ENCODE results near the gene WAPL.

DNA sequence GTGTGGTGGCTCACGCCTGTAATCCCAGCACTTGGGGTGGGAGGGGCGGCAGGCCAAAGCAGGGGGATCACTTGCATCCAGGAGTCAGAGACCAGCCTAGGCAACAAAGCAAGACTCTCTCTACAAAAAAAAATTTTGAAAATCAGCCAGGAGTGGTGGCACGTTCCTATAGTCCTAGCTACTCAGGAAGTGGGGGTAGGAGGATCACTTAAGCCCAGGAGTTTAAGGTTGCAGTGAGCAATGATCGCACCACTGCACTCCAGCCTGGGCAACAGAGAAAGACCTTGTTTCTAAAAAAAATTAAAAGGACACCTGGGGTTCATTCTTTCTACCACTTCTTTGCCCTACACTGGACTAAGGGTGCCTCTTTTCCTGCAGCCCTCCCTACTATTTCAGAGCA is 15.1 kb downstream of the WAPL start:
- TF ChIP-seq, protein P1, sequence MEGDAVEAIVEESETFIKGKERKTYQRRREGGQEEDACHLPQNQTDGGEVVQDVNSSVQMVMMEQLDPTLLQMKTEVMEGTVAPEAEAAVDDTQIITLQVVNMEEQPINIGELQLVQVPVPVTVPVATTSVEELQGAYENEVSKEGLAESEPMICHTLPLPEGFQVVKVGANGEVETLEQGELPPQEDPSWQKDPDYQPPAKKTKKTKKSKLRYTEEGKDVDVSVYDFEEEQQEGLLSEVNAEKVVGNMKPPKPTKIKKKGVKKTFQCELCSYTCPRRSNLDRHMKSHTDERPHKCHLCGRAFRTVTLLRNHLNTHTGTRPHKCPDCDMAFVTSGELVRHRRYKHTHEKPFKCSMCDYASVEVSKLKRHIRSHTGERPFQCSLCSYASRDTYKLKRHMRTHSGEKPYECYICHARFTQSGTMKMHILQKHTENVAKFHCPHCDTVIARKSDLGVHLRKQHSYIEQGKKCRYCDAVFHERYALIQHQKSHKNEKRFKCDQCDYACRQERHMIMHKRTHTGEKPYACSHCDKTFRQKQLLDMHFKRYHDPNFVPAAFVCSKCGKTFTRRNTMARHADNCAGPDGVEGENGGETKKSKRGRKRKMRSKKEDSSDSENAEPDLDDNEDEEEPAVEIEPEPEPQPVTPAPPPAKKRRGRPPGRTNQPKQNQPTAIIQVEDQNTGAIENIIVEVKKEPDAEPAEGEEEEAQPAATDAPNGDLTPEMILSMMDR (conservative IDR thresholded peaks at IDR 0.05; ENCODE audit: low read length) = no peak
- TF ChIP-seq EZH2phosphoT487 (IDR thresholded peaks at IDR 0.05; ENCODE audit: borderline replicate concordance, low read depth, low read length) = no peak
